Esophagus muscularis mucosa (tissue), 4 donors: Measurements from ENCODE around the gene RET.

ENCODE experiments used
- CTCF ChIP-seq, 3 experiments: fragments of 200-600 bp in 2 of 3; fragments of 450-650 bp in 1 of 3; sonication (generic) in 2 of 3; IDR thresholded peaks; one replicate each; pipeline ENCODE4 v1.5.1; 2017 to 2019; ENCODE audit warnings: antibody characterized with exemption in 3 of 3, mild to moderate bottlenecking in 2 of 3, moderate library complexity in 1 of 3
- EP300 ChIP-seq: sonication (generic); formaldehyde crosslinking; IDR thresholded peaks from one replicate; pipeline ENCODE4 v1.6.1; 2017; ENCODE audit warnings: antibody characterized with exemption
- POLR2A ChIP-seq: fragments of 450-650 bp; IDR thresholded peaks from one replicate; pipeline ENCODE4 v1.6.1; 2017; ENCODE audit warnings: antibody characterized with exemption, moderate library complexity, mild to moderate bottlenecking, low read depth

- no peak for TF ChIP-seq CTCF (IDR thresholded peaks at IDR 0.05)
- no peak for TF ChIP-seq POLR2A
- TF ChIP-seq EP300, result no peak
Observed at GRCh38 chr10:43094085-43094484, 17.2 kb downstream of the RET start.
